Calu3 (cell line): ENCODE data around the gene RAB11B. TPM values are rescaled to one million over a fixed set of nuclear protein-coding genes. Genes with fewer than 3 reads are reported as not detected.
"Not testable (repeated sequence)": the region's sequence is repeated elsewhere in the genome, so short reads cannot be mapped to it uniquely, and the experiment has no call there.

Experiments used
- BruUV-seq: library from RNA; stranded (reverse); fragments of 400-500 nt; replicated peaks from 2 replicates; lab custom pipeline; 2021; lab: Mats Ljungman, UMichigan
- CTCF ChIA-PET: fragments of 300-600 bp; sonication (Branson Sonifier 250); formaldehyde crosslinking; loops from one replicate; lab custom pipeline; 2022; ENCODE audit warnings: antibody characterized with exemption; lab: Charles Lee
- DNase-seq: peaks from one replicate; pipeline ENCODE4 v3.0.0; 2022
- H3K27ac Mint-ChIP-seq: one replicate; pipeline ENCODE4 v1.8.0; 2022; ENCODE audit warnings: mixed read lengths; ENCODE audit not compliant: unreplicated experiment
- H3K27me3 Mint-ChIP-seq: one replicate; pipeline ENCODE4 v1.8.0; 2022; ENCODE audit warnings: mixed read lengths; ENCODE audit not compliant: unreplicated experiment
- H3K36me3 Mint-ChIP-seq: one replicate; pipeline ENCODE4 v1.8.0; 2022; ENCODE audit warnings: mild to moderate bottlenecking, moderate library complexity, mixed read lengths; ENCODE audit not compliant: insufficient read depth, unreplicated experiment
- H3K4me1 Mint-ChIP-seq: one replicate; pipeline ENCODE4 v1.8.0; 2022; ENCODE audit warnings: mild to moderate bottlenecking, low read depth, mixed read lengths; ENCODE audit not compliant: unreplicated experiment
- H3K4me3 Mint-ChIP-seq: one replicate; pipeline ENCODE4 v1.8.0; 2022; ENCODE audit warnings: mild to moderate bottlenecking, low read depth, moderate library complexity, mixed read lengths; ENCODE audit not compliant: unreplicated experiment
- H3K9me3 Mint-ChIP-seq: one replicate; pipeline ENCODE4 v1.8.0; 2022; ENCODE audit warnings: low read depth, mixed read lengths; ENCODE audit not compliant: unreplicated experiment
- intact Hi-C: fragments of 100-400 bp; cut with micrococcal nuclease; formaldehyde crosslinking; loops from one replicate; pipeline ENCODE4 v1.10.0; 2022; ENCODE audit not compliant: unreplicated experiment
- total RNA-seq: library from RNA; stranded (reverse); gene quantifications from 2 replicates; pipeline ENCODE4 v1.2.3, GENCODE V29; 2022
- TF ChIP-seq, protein P1 (sequence below): fragments of 200-600 bp; IDR thresholded peaks from one replicate; pipeline ENCODE4 v1.8.0; 2022; ENCODE audit warnings: antibody characterized with exemption; ENCODE audit not compliant: unreplicated experiment

RAB11B gene
- total RNA-seq, 1 experiment from 2014 or later: 57.5 TPM

- TF ChIP-seq, protein P1, sequence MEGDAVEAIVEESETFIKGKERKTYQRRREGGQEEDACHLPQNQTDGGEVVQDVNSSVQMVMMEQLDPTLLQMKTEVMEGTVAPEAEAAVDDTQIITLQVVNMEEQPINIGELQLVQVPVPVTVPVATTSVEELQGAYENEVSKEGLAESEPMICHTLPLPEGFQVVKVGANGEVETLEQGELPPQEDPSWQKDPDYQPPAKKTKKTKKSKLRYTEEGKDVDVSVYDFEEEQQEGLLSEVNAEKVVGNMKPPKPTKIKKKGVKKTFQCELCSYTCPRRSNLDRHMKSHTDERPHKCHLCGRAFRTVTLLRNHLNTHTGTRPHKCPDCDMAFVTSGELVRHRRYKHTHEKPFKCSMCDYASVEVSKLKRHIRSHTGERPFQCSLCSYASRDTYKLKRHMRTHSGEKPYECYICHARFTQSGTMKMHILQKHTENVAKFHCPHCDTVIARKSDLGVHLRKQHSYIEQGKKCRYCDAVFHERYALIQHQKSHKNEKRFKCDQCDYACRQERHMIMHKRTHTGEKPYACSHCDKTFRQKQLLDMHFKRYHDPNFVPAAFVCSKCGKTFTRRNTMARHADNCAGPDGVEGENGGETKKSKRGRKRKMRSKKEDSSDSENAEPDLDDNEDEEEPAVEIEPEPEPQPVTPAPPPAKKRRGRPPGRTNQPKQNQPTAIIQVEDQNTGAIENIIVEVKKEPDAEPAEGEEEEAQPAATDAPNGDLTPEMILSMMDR: no peak
- intact Hi-C loops: no loop called here
- Mint-ChIP-seq H3K36me3 (no peaks in the 10 kb centered on the region), H3K9me3 (no peaks in the 10 kb centered on the region), H3K4me1 (no peaks in the 10 kb centered on the region), H3K4me3 (no peak overlapping the region), H3K27me3 (no peaks in the 10 kb centered on the region), H3K27ac (no peak overlapping the region)
- DNase-seq: no peak
- CTCF ChIA-PET: interaction anchor here (0.6 kb wide), 1 partner anchor 46 kb away, joined by 6 read pairs; no protein-coding TSS in a partner anchor
- no TSS peak for BruUV-seq
Observed at GRCh38 chr19:8377598-8377997, 12.6 kb upstream of the RAB11B start.

DNA sequence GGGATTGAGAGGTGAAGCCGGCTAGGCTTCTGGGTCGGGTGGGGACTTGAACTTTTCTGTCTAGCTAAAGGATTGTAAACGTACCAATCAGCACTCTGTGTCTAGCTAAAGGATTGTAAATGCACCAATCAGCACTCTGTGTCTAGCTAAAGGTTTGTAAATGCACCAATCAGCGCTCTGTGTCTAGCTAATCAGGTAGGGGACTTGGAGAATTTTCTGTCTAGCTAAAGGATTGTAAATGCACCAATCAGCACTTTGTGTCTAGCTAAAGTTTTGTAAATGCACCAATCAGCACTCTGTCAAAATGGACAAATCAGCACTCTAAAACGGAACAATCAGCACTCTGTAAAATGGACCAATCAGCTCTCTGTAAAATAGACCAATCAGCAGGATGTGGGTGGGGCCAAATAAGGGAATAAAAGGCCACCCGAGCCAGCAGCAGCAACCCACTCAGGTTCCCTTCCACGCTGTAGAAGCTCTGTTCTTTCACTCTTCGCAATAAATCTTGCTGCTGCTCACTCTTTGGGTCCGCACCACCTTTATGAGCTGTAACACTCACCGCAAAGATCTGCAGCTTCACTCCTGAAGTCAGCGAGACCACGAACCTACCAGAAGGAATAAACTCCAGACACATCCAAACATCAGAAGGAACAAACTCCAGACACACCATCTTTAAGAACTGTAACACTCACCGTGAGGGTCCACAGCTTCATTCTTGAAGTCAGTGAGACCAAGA, 10.8 kb upstream of the RAB11B start:
- H3K27me3 Mint-ChIP-seq, BruUV-seq, intact Hi-C loops: not testable (repeated sequence)

DNA sequence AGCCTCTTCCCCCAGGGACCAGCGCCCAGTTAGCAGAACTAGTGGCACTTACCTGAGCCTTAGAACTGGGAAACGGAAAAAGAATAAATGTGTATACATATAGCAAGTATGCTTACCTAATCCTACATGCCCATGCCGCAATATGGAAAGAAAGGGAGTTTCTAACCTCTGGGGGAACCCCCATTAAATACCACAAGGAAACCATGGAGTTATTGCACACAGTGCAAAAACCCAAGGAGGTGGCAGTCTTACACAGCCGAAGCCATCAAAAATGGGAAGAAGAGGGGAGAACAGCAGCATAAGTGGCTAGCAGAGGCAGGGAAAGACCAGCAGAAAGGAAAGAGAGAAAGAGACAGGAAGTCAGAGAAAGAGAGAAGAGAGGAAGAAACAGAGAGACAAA, 5.6 kb upstream of the RAB11B start:
- intact Hi-C loops, H3K4me3 Mint-ChIP-seq, H3K27me3 Mint-ChIP-seq, BruUV-seq, H3K9me3 Mint-ChIP-seq, CTCF ChIA-PET, DNase-seq, H3K27ac Mint-ChIP-seq: not testable (repeated sequence)
- peaks cover 11% of the 10 kb centered on the region for H3K36me3 Mint-ChIP-seq
- peaks cover 18% of the 10 kb centered on the region for H3K4me1 Mint-ChIP-seq

More for the DNA sequence above, 10.8 kb upstream of the RAB11B start:
- H3K36me3 Mint-ChIP-seq, DNase-seq, H3K27ac Mint-ChIP-seq, CTCF ChIA-PET, H3K4me1 Mint-ChIP-seq, H3K9me3 Mint-ChIP-seq, H3K4me3 Mint-ChIP-seq: not testable (repeated sequence)

- intact Hi-C loops, CTCF ChIA-PET: not testable (repeated sequence)
Observed at GRCh38 chr19:8385103-8385502, 5.1 kb upstream of the RAB11B start.

DNA sequence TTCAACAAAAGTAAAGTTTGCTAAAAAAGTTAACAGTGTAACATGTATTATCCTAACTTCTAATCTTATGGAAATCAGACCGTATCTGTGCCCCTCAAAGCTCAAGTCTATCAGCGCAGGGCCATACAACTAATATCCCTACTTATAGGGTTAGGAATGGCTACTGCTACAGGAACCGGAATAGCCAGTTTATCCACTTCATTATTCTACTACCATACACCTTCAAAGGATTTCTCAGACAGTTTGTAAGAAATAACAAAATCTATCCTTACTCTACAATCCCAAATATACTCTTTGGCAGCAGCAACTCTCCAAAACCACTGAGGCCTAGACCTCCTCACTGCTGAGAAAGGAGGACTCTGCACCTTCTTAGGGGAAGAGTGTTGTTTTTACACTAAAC, 4.6 kb upstream of the RAB11B start:
- Mint-ChIP-seq H3K27ac (peak overlapping the region; percentile 58), H3K4me1 (peaks cover 18% of the 10 kb centered on the region), H3K36me3 (peaks cover 21% of the 10 kb centered on the region)
- H3K4me3 Mint-ChIP-seq, intact Hi-C loops, DNase-seq, BruUV-seq, H3K9me3 Mint-ChIP-seq, CTCF ChIA-PET, H3K27me3 Mint-ChIP-seq: not testable (repeated sequence)

More at GRCh38 chr19:8385103-8385502, 5.1 kb upstream of the RAB11B start:
- H3K9me3 Mint-ChIP-seq, H3K4me3 Mint-ChIP-seq, H3K27me3 Mint-ChIP-seq, H3K27ac Mint-ChIP-seq, BruUV-seq, DNase-seq: not testable (repeated sequence)
- peaks cover 18% of the 10 kb centered on the region for H3K4me1 Mint-ChIP-seq
- peaks cover 17% of the 10 kb centered on the region for H3K36me3 Mint-ChIP-seq

- CTCF ChIA-PET, BruUV-seq, H3K27ac Mint-ChIP-seq: not testable (repeated sequence)
Observed at GRCh38 chr19:8386419-8386818, 3.7 kb upstream of the RAB11B start.

More at GRCh38 chr19:8386419-8386818, 3.7 kb upstream of the RAB11B start:
- intact Hi-C loops, H3K27me3 Mint-ChIP-seq, DNase-seq, H3K4me3 Mint-ChIP-seq, H3K9me3 Mint-ChIP-seq: not testable (repeated sequence)
- H3K4me1 Mint-ChIP-seq: peaks cover 18% of the 10 kb centered on the region
- peaks cover 25% of the 10 kb centered on the region for H3K36me3 Mint-ChIP-seq
